Measurements from ENCODE around the gene HSDL1.
"Not testable (repeated sequence)": the region's sequence is repeated elsewhere in the genome, so short reads cannot be mapped to it uniquely, and the experiment has no call there.

Gene HSDL1

GRCh38 chr16:84138824-84139627, 6.0 kb downstream of the HSDL1 start:
- peak; percentile 34 for DNase-seq (ENCODE audit: low spot score)

- no peak for DNase-seq (ENCODE audit: low spot score)
Observed at GRCh38 chr16:84138500-84138823, 6.5 kb downstream of the HSDL1 start.

DNA sequence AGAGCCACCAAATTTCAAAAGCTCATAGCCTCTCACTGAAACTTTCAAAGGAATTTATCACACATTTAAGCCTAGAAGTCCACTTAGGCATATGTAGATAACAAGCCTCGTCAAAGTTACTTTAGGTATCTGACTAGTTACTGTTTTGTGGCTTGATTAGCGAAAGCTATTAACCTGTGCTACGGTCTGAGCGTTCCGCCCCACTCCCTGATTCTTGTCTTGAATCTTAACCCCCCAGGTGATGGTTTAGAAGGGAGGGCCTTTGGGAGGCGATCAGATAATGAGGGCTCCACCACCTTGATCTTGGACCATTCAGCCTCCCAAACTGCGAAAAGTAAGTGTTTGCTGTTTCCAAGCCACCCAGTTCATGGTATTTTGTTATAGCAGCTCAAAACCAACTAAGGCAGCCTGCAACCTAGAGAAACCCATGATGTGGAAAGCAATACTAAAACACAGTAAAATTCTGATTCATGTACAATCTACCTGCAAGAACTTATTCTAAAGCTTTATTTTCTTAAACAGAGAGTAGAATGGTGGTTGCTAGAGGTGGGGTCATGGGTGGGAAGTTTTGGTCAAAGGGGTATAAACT, 7.1 kb downstream of the HSDL1 start:
- no peak for DNase-seq (ENCODE audit: low spot score)

DNA sequence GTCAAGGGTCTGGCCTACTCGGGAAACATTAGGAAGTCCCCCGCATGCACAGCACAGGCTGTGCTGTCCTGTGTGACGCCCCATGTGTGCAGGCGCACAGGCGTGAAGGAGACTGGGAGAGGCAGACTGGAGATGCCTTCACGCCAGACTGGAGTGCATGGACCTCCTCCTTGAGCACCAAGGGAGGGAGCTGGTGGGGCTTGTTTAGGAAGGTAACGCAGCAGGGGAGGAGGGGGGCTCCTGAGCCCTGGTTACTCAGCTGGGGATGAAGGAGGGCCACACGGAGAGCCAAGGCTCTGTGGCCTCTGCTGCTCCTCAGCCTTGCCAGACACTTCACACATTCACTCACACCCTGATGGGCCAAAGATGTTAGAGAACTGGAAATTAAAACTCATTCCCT, 7.7 kb downstream of the HSDL1 start:
- peak; percentile 20 for DNase-seq (ENCODE audit: low spot score)

DNA sequence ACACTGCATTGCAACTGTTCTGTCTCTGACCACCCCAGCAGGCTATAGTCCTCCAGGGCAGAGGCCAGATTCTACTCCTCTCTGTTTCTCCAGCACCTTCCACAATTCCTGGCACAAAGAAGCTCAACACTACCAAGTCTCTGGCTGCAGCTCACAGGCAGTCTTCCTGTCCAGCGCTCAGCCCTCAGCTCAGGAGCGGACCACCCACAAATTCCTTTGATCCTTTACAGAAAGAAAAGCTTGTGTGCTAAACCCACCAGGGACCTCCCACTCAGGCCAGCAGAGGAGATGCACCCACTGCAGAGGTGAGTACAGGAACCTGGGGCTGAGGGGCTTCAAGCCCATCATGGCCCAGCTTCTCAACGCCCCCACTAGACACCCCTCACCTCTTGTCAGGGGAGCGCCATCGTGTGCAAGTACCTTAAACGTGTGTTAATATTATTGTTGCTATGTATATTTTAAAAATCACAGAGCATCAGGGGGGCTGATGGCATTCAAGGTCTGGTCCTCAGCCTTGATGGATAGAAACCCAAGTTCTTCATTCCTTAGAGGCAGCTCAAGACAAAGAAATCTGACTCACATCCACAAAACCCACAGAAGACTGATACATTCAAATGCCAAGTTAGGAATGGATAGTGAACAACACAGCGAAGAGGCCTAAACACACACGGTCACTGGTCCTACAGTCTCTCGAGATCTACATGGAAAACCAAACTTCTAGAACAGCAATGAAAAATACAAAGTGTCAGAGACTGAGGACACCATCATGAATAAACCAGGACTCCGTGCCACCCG, 8.4 kb downstream of the HSDL1 start:
- peak; percentile 8 for DNase-seq (ENCODE audit: low spot score)

GRCh38 chr16:84132527-84133285, 12.3 kb downstream of the HSDL1 start:
- no peak for DNase-seq (ENCODE audit: low spot score)

DNA sequence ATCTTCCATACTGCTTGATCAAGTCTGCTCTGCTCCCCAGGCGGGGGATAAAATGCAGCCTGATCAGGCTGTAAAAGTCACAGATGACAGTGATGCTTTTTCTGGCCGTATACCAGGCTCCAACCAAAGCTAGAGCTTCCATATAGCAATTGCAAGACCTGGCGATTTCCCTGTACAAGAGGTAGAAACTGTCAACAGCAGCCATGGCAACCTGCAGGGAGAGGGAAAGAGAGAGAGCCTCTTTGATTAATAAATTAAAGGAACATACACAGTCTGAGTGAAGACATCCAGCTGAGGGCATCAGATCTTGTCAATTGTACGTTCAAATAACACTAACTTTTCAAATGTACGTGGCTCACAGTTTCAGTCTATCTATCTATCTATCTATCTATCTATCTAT, 13.9 kb downstream of the HSDL1 start:
- no peak for DNase-seq (ENCODE audit: low spot score)

DNA sequence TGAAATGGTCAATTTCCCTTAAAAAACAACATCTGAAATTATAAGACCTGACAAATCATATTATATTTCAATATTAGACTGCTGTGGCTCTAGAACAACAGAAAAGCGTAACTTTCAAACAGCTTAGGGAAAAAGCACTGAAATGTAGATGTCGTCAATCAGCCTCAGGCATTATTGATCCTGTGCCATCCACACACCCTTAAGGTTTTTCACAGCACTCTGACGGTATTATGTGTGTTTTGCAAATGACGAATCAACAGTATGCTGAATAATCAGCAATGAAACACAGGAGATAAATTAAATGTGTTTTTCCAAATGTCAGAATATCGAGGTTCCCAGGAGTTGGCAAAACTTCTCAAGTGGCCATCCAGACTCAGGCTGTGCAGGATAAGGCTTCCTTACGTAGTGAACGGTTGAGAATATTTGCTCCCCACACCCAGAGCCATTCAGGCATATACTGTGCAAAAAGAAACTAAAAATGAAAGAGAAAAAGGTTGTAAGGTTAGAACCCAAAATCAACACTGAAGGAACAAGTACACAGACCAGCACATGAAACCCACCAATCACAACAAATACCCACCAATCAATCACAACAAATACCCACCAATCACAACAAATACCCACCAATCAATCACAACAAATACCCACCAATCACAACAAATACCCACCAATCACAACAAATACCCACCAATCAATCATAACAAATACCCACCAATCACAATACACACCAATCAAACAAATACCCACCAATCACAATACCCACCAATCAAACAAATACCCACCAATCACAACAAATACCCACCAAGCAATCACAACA, 20.5 kb downstream of the HSDL1 start:
- no peak for DNase-seq (ENCODE audit: low spot score)

- no peak for DNase-seq (ENCODE audit: low spot score)
Observed at GRCh38 chr16:84121007-84121406, 24.0 kb downstream of the HSDL1 start.

GRCh38 chr16:84120023-84120422, 25.0 kb downstream of the HSDL1 start:
- DNase-seq (ENCODE audit: low spot score), result no peak

DNA sequence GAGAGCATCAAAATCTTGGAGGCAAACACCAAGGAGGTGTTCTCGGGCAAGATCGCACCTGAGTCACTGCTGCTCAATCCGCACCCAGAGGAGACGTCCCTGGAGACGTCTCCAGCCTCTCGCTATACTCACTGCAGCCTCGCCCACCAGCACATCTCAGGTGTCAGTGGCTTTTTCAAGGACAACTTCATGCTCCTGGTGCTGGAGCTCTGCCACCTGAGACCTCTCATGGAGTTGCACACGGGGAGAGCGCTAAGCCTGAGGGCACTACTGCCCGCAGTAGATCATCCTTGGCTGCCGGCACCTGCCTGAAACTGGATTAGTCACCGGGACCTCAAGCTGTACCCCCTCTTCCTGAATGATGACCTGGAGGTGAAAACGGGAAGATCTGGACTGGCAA, 25.6 kb downstream of the HSDL1 start:
- no peak for DNase-seq (ENCODE audit: low spot score)

DNA sequence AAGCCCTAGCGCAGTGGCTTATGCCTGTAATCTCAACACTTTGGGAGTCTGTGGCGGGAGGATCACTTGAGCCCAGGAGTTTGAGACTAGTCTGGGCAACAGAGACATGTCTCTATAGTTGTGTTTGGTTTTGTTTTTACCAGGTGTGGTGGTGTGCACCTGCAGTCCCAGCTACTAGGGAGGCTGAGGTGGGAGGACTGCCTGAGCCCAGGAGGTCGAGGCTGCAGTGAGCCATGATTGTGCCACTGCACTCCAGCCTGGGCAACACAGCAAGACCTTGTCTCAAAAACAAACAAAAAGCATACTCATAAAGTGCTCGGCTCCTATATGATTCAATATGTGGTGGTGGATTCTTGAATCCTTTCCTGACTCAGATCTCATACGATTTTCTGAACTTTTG, 26.7 kb downstream of the HSDL1 start:
- DNase-seq (ENCODE audit: low spot score), result not testable (repeated sequence)

GRCh38 chr16:84117494-84117843, 27.5 kb downstream of the HSDL1 start:
- peak; percentile 42 for DNase-seq (ENCODE audit: low spot score)

DNA sequence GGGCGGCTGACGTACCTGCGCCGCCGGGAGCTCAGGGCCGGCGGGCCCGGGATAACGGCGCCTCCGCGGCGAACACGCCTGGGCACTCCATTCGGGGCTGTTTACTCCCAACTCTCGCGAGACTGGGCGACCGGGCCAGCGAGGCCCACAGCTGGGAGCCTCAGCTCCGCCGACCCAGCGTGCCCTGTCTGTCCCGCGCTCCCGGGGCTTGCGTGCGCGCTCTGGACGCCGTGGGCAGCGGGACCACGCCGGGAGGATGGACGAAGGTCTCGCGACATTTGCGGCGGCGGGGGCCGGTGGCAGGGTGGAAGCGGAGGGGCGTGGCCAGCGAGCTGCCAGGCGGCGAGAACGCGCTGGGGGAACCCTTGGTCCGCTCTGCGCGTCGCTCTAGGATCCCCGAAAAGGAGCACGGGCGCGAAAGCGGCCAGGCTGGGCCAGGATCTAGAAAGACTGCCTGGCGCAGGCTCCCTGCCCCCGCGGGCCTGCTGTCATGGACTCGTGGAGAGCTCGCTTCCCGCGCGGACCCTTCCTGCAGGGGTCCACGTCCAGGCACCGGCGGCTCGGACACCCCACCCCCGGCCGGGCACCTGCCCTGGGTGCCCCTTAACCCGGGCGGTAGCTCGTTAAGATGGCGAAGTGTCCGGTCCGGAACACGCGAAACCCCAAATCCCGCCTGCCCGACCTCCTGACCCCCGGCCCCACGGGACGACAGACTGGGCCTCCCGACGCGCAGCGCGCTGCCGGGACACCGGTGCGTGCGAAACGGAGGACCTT, 28.1 kb downstream of the HSDL1 start, which contains the start of gene MBTPS1:
TSS of gene MBTPS1 (minus strand) at position 223 of the 774 bp plus-strand sequence. CDS start 15,159 bp downstream, outside the sequence.
- peak; percentile 98 for DNase-seq (ENCODE audit: low spot score)

GRCh38 chr16:84115919-84116719, 28.9 kb downstream of the HSDL1 start:
- DNase-seq (ENCODE audit: low spot score), result peak; percentile 45

DNA sequence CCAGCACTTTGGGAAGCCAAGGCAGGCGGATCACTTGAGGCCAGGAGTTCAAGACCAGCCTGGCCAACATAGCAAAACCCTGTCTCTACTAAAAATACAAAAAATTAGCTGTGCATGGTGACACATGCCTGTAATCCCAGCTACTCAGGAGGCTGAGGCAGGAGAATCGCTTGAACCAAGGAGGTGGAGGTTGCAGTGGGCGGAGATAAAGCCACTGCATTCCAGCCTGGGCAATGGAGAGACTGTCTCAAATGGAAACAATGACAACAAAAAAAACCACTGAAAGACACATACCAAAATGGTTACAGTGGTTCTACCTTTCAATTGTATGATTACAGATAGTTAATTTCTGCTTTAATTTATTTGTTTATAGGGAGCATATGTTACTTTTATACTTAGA, 33.0 kb downstream of the HSDL1 start:
- peak; percentile 16 for DNase-seq (ENCODE audit: low spot score)

DNA sequence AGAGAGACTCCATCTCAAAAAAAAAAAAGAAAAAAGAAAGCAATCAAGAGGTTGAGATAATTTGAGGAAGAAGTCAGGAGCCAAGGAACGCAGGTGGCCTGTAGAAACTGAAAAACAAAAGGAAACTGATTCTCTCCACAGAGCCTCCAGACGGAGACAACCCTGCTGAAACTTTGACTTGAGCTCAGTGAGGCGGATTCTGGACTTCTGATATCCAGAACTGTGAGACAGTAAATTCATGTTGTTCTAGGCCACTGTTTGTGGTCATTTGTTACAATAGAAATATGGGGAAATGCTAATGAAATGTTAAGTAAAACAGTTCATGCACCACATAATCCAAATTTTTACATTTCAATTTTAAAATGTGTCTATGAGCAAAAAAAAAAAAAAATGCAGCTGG, 33.5 kb downstream of the HSDL1 start:
- no peak for DNase-seq (ENCODE audit: low spot score)

DNA sequence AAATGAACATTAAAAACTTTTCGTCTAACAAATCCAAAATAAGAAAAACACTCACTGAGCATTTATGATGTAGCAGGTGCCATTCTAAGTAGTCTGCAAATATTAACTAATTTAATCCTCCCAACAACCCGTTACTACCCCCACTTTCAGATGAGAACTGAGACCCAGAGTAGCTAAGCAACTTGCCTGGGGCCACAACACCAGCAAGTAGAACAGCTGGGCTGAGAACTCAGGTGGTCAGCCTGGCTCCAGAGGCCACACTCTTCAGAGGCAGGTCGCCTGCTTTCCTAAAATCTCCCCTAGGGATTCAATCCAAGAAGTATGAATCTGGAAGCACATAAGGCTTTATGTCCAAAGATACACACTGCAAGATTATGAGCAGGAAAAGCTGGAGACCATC, 34.5 kb downstream of the HSDL1 start:
- DNase-seq (ENCODE audit: low spot score), result no peak

GRCh38 chr16:84109598-84110335, 35.2 kb downstream of the HSDL1 start:
- peak; percentile 51 for DNase-seq (ENCODE audit: low spot score)

Data from kidney tubule cell (primary cell).